DOHH2 (cell line): ENCODE data around the gene PALM2AKAP2.

ENCODE experiments used
- H3F3A ChIP-seq: fragments of 200-600 bp; sonication (generic), shearing (Covaris generic); 2 replicates; pipeline ENCODE4 v1.6.0; 2016; ENCODE audit warnings: antibody characterized with exemption, mild to moderate bottlenecking; ENCODE audit not compliant: control insufficient read depth, insufficient read depth
- H3K27ac ChIP-seq: fragments of 200-600 bp; sonication (generic); 2 replicates; pipeline ENCODE4 v1.5.1; 2014; ENCODE audit warnings: low read depth, mild to moderate bottlenecking, low read length, moderate library complexity
- H3K27me3 ChIP-seq: fragments of 200-600 bp; sonication (generic); 2 replicates; pipeline ENCODE4 v1.6.1; 2014; ENCODE audit warnings: mild to moderate bottlenecking, low read length, mixed read lengths; ENCODE audit not compliant: control insufficient read depth
- H3K36me3 ChIP-seq: fragments of 200-600 bp; sonication (generic); 2 replicates; pipeline ENCODE4 v1.6.1; 2014; ENCODE audit warnings: mild to moderate bottlenecking, low read length, moderate library complexity, mixed read lengths; ENCODE audit not compliant: control insufficient read depth
- H3K4me1 ChIP-seq: fragments of 200-600 bp; sonication (generic); 2 replicates; pipeline ENCODE4 v1.6.1; 2014; ENCODE audit warnings: mild to moderate bottlenecking, low read length, mixed read lengths; ENCODE audit not compliant: control insufficient read depth
- H3K4me2 ChIP-seq: fragments of 200-600 bp; sonication (generic); 2 replicates; pipeline ENCODE4 v1.6.0; 2014; ENCODE audit warnings: mild to moderate bottlenecking, low read length, moderate library complexity
- H3K4me3 ChIP-seq: fragments of 200-600 bp; sonication (generic); 2 replicates; pipeline ENCODE4 v1.5.1; 2014; ENCODE audit warnings: mild to moderate bottlenecking, low read length, mixed read lengths
- H3K79me2 ChIP-seq: fragments of 200-600 bp; sonication (generic); 2 replicates; pipeline ENCODE4 v1.6.1; 2014; ENCODE audit warnings: mild to moderate bottlenecking, low read length, mixed read lengths; ENCODE audit not compliant: control insufficient read depth
- H3K9me2 ChIP-seq: fragments of 200-600 bp; sonication (generic); replicated peaks from 2 replicates; pipeline ENCODE4 v1.6.1; 2014; ENCODE audit warnings: mild to moderate bottlenecking, low read length, mixed read lengths; ENCODE audit not compliant: control insufficient read depth
- H3K9me3 ChIP-seq: fragments of 200-600 bp; sonication (generic); 2 replicates; pipeline ENCODE4 v1.6.1; 2014; ENCODE audit warnings: antibody characterized with exemption, low read length, mixed read lengths; ENCODE audit not compliant: control insufficient read depth, insufficient read depth
- H4K20me1 ChIP-seq: fragments of 200-600 bp; sonication (generic); 2 replicates; pipeline ENCODE4 v1.6.0; 2014; ENCODE audit warnings: low read depth, mild to moderate bottlenecking, antibody characterized with exemption, low read length, moderate library complexity; ENCODE audit not compliant: control insufficient read depth, insufficient read depth
- CTCF ChIP-seq: fragments of 200-600 bp; sonication (generic); IDR thresholded peaks from one replicate; pipeline ENCODE4 v1.5.1; 2014; ENCODE audit warnings: antibody characterized with exemption, mild to moderate bottlenecking, low read depth, low read length; ENCODE audit not compliant: poor library complexity, severe bottlenecking
- EZH2phosphoT487 ChIP-seq: fragments of 200-600 bp; sonication (generic); IDR thresholded peaks from 2 replicates; pipeline ENCODE4 v1.6.1; 2017; ENCODE audit warnings: borderline replicate concordance, mild to moderate bottlenecking, antibody characterized with exemption, low read length, moderate library complexity, mixed read lengths

Gene PALM2AKAP2

GRCh38 chr9:109797509-109797908 lies 17.5 kb downstream of the PALM2AKAP2 start:
- H4K20me1 ChIP-seq, result no peaks in the 10 kb centered on the region
- peaks cover 4% of the 10 kb centered on the region for H3K27me3 ChIP-seq
- H3K36me3 ChIP-seq, result no peaks in the 10 kb centered on the region
- H3K79me2 ChIP-seq, result no peaks in the 10 kb centered on the region
- TF ChIP-seq EZH2phosphoT487 (no peak), CTCF (no peak)
- H3K4me1 ChIP-seq, result no peaks in the 10 kb centered on the region
- H3F3A ChIP-seq, result no peaks in the 10 kb centered on the region
- H3K4me2 ChIP-seq, result no peak overlapping the region
- H3K27ac ChIP-seq, result no peak overlapping the region
- H3K9me3 ChIP-seq, result no peaks in the 10 kb centered on the region
- H3K9me2 ChIP-seq, result no peaks in the 10 kb centered on the region
- H3K4me3 ChIP-seq, result no peak overlapping the region

GRCh38 chr9:109799141-109799540 lies 19.1 kb downstream of the PALM2AKAP2 start:
- no peak for TF ChIP-seq EZH2phosphoT487
- no peak for TF ChIP-seq CTCF
- Histone ChIP-seq H3K4me3 (no peak overlapping the region), H4K20me1 (no peaks in the 10 kb centered on the region), H3K9me3 (no peaks in the 10 kb centered on the region), H3K9me2 (no peaks in the 10 kb centered on the region), H3K27me3 (peaks cover 14% of the 10 kb centered on the region), H3K79me2 (no peaks in the 10 kb centered on the region), H3K4me1 (no peaks in the 10 kb centered on the region), H3K36me3 (no peaks in the 10 kb centered on the region), H3K4me2 (no peak overlapping the region), H3F3A (no peaks in the 10 kb centered on the region), H3K27ac (no peak overlapping the region)

- Histone ChIP-seq H3K9me3 (no peaks in the 10 kb centered on the region), H3K27ac (no peak overlapping the region), H3K9me2 (no peaks in the 10 kb centered on the region), H3K4me3 (no peak overlapping the region), H4K20me1 (no peaks in the 10 kb centered on the region), H3K27me3 (peaks cover 18% of the 10 kb centered on the region), H3K4me2 (no peak overlapping the region), H3K4me1 (no peaks in the 10 kb centered on the region), H3F3A (no peaks in the 10 kb centered on the region), H3K79me2 (no peaks in the 10 kb centered on the region), H3K36me3 (no peaks in the 10 kb centered on the region)
- TF ChIP-seq EZH2phosphoT487 (no peak), CTCF (no peak)
Observed at GRCh38 chr9:109799792-109800191, 19.8 kb downstream of the PALM2AKAP2 start.

- H4K20me1 ChIP-seq, result no peaks in the 10 kb centered on the region
- TF ChIP-seq EZH2phosphoT487 (no peak), CTCF (no peak)
- H3K27me3 ChIP-seq, result peaks cover 27% of the 10 kb centered on the region
- no peak overlapping the region for H3K4me2 ChIP-seq
- H3K27ac ChIP-seq, result no peak overlapping the region
- no peak overlapping the region for H3K4me3 ChIP-seq
- no peaks in the 10 kb centered on the region for H3F3A ChIP-seq
- H3K36me3 ChIP-seq, result no peaks in the 10 kb centered on the region
- no peaks in the 10 kb centered on the region for H3K4me1 ChIP-seq
- H3K9me3 ChIP-seq, result no peaks in the 10 kb centered on the region
- H3K79me2 ChIP-seq, result no peaks in the 10 kb centered on the region
- no peaks in the 10 kb centered on the region for H3K9me2 ChIP-seq
Observed at GRCh38 chr9:109801484-109801883, 21.5 kb downstream of the PALM2AKAP2 start.
